Activated T-cell treated with anti-CD3 and anti-CD28 coated beads for 1 hour (primary cell): ENCODE results near the gene HMG20A.
"Not testable (repeated sequence)": the region's sequence is repeated elsewhere in the genome, so short reads cannot be mapped to it uniquely, and the experiment has no call there.

ENCODE experiments used
- DNase-seq: peaks from one replicate; pipeline ENCODE4 v3.0.0-alpha.2; 2020; ENCODE audit warnings: low read depth

Gene HMG20A

DNA sequence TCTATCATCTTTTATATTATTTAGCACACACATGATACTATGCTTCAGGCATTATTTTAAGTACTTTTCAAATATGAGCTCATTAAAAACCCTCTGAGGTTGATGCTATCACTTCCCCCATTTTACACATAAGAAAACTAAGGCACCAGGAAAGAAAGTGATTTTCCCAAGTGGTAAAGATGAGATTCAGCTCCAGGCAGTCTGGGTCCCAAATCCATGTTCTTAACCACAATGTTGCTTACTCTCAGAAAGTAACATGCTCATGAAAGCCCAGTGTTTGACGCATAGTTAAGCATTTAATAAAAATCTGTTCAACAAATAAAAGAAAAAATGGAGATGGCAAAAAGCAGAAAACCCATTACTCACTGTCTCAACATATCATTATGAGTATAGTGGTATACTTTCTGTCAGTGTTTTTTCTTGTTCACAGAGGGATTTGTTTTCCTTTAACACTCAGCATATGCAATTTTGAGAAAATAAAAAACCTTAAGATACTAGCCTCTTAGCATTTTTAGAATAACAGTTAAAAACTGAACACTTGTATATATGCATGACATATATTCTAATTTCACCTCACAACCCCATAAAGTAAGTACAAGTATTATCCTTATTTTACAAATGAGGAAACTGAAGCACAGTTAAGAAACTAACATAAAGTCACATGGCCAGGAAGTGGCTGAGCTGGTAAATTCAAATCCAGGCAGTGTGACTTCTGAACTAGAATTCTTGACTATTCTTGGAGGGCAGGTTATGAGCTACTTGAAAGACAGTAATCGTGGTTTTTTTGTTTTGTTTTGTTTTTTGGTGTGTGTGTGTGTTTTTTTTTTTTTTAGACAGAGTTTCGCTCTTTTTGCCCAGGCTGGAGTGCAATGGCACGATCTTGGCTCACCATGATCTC lies 11.2 kb upstream of the HMG20A start:
- DNase-seq, result no peak

DNA sequence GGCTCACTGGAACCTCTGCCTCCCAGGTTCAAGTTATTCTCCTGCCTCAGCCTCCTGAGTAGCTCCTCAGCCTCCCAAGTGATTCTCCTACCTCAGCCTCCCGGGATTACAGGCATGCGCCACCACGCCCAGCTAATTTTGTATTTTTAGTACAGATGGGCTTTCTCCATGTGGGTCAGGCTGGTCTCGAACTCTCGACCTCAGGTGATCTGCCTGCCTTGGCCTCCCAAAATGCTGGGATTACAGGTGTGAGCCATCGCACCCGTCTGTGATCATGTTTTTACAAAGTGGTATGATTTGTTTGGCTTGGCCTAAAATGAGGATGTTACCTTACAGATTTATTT lies 10.6 kb upstream of the HMG20A start:
- not testable (repeated sequence) for DNase-seq

DNA sequence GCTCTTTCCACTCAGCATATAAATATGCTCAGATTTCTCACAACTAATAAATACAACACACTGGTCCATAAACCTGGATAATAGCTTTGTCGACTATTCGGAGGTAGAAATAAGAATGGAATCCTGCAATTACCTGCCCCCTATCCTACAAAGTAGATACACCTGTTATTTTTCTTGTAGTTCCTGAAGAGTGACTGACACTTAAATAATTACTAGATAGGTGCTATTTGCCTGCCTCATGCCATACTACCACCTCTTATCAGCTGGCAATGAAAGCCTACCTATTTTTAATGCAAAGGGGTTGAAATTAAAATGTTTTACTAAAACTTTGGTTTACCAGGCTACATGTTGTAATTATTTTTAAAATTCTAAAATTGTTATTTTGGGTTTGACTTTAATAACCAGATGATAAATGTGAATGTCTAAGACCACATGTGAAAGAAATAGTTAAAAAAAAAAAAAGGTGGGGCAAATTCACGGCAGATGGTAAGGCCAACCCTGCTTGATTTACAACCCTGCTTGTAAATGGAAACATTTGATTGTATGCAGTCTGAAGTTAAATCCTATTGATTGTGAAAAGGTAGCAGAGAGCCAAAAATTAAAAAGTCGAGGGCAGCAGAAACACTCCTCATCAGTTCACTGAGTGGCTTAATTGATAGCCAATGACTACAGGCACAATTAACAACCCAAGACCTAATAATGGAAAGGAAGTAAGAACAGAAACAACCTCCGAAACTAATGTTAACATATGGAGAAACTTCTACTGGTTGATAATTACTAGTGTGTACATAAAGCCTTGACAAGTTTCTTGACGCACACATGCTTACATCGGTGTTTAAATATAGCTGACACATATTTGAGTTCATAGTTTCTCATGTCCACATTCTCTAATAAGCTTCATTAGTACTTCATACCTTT lies 9.7 kb upstream of the HMG20A start:
- no peak for DNase-seq

DNA sequence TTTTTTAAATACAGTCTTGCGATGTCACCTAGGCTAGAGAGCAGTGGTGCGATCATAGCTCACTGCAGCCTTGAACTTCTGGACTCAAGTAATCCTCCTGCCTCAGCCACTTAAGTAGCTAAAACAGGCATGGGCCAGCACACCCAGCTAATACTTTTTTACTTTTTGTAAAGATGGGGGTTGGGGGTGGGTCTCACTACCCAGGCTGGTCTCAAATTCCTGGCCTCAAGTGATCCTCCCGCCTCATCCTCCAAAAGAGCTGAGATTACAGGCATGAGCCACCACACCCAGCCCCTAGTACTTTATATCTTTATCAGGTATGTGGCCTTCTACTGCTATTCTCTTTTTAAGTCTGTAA lies 9.1 kb upstream of the HMG20A start:
- DNase-seq, result no peak

DNA sequence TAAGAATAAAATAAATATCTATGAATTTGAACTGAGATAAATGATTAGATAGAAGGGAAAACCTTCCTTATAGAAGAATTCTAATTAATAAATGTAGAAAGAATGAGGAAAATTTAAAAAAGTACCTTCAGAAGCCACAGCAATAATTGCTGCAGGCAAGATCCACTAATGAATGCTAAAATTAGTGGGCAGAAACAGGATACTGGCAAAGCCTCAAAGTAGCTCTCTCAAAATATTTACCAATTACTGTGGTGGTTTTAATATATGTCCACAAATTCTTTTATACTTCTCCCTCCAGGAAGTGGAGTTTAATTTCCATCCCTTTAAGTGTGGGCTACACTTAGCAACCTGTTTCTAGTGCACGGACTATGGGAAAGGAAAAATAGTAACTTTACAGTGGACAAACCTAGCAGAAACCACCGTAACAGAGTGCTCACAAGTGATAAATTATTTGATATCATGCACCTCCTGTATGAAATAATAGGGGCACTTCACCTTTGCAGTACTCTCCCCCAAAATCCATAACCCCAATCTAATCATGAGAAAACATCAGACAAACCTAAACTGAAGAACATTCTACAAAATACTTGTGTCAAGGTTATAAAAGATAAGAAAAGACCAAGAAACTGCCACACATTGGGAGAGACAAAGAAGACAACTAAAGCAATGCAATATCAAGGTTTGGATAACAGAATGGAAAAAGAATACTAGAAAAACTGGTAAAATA lies 7.6 kb upstream of the HMG20A start:
- no peak for DNase-seq

DNA sequence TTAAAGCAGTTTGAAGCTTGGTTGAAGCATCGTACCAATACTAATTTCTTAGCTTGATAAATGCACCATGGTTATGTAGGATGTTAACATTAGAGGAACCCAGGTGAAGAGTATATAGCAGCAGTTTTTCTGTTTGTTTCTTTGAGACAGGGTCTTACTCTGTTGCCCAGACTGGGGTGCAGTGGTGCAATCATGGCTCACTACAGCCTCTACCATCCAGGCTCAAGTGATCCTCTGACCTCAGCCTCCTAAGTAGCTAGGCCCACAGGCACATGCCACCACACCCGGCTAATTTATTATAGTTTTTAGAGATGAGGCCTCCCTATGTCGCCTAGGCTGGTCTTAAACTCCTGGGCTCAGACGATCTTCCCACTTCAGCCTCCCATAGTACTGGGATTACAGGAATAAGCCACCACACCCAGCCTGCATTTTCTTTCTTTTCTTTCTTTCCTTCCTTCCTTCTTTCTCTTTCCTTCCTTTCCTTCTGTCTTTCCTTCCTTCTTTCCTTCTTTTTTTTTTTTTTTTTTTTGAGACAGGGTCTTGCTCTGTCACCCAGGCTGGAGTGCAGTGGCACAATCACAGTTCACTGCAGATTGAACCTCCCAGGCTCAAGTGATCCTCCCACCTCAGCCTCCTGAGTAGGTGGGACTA lies 6.9 kb upstream of the HMG20A start:
- DNase-seq, result no peak

DNA sequence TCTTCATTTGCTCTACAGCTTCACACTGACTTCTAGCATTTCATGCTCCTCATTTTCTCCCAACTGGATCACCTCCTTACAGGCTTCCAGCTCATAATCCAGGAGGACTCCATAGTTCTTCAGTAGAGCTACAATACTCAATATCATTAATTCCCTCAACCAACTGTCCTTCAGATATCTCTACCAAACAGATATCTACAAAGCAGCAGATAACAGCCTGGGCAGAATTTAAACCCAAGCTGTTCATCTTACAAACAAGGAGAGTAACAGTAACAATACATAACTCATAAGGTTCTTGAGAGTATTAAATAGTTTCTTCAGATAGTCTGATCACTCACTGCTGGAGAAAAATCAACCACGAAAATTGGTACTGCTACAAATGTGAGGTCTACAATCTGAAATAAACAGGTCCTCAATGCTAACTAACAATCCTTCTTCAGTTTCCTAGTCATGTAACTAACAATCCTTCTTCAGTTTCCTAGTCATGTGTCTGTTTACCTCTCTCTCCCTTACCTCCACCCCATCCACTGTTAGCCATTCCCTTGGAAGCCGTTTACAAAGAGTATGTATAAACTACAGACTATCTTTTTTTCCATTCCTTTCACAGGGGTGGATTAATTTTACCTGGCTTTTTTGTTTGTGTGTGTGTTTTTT lies 5.8 kb upstream of the HMG20A start:
- no peak for DNase-seq

DNA sequence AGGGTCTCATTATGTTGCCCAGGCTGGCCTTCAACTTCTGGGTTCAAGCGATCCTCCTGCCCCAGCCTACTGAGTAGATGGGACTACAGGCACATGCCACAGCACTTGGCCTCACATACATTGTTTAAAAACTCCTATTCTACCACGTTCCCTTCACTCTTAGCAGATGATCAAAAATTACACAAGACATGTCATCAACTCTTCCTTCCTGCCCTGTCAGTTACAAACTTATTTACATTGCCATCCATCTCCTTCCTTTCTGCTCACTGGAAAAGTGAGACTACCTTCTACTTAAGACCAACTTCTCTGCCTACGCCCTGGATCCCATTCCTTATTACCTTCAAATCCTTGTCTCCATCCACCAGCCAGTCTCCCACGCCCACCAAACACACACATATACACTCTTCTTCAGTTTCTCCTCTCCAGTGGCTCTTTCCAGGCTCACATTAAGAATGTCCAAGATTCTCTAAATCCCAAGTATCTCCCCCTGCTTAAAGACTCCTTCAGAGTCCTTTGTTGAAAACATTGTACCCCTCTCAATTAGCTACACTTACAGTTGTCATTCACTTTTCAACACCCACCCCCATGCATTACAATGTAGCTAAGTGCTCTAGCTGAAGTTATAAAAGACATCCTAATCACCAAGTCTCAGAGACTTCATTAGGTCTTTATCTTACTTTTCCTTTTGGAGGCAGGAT lies 5.1 kb upstream of the HMG20A start:
- DNase-seq, result no peak

DNA sequence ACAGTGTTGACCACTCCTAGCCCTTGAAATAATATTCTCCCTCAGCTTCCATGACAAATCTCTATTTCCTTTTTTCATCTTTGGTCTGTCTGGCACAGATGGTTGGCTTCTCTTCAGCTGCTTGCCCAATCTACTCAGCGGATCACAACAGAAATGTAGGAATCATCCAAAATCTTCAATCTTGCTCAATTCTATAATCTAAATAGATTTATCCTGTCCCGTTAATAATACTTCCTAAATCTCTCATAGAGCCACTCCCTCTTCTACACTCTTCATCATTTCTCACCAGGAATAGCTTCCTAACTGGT lies 4.6 kb upstream of the HMG20A start:
- DNase-seq, result no peak

DNA sequence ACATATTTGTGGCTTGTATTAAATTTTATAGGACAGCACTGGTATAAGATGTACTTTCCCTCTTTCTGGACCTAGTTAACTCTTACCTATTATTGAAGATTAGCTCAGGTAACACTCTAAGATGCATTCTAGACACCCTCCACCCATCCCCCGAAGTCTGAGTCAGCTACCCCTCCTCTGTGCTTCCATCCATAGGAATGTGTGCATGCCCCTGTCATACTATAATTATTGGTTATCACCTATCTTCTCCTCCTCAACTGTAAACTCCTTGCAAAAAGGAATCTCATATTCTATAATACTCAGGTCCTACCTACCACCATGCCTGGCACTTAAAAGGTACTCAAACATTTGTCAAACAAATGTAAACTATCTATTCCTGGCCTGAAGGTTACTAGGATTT lies 3.7 kb upstream of the HMG20A start:
- no peak for DNase-seq

DNA sequence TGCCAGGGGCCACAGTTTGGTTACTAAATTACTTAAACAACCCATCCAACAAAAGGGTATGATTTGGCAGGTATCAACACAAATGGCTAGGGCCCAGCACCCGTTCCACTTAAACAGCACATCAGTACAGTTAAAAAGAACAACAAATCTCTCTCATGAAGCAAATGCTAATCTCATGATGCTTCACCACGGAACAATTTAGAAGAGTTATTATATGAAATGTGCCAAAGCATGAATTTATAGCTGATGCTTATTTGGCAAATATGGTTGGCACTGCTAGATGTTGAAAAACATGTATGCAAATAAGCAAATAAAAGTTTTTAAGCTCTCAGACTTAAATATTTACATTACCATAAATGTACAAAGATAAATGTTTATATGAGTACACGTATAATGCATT lies 3.1 kb upstream of the HMG20A start:
- no peak for DNase-seq

DNA sequence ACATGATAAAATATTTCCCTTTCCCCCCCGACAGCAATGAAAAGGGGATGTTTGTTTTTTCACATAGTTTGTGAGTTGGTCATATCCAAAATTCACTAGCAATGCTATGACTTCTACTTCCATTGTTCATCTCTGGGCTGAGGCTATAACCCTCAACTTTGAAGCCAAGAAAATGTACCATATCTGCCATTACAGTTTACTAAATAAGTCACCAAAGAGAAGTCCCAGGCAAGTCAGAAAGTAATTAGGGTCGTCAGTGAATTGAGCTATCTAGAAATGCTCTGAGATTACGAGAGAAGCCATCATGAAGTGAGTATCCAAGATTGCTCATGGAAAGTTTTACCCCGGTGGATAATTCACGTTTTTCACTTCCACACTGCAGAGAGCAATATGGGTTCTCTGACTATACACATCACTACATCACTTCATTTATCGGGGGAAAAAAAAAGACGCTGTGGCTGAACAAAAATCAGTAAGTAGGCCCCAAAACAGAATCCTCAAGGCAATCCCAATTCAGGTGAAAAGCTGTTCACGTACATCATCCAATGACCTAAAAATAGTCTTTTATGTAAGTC lies 2.2 kb upstream of the HMG20A start:
- no peak for DNase-seq

DNA sequence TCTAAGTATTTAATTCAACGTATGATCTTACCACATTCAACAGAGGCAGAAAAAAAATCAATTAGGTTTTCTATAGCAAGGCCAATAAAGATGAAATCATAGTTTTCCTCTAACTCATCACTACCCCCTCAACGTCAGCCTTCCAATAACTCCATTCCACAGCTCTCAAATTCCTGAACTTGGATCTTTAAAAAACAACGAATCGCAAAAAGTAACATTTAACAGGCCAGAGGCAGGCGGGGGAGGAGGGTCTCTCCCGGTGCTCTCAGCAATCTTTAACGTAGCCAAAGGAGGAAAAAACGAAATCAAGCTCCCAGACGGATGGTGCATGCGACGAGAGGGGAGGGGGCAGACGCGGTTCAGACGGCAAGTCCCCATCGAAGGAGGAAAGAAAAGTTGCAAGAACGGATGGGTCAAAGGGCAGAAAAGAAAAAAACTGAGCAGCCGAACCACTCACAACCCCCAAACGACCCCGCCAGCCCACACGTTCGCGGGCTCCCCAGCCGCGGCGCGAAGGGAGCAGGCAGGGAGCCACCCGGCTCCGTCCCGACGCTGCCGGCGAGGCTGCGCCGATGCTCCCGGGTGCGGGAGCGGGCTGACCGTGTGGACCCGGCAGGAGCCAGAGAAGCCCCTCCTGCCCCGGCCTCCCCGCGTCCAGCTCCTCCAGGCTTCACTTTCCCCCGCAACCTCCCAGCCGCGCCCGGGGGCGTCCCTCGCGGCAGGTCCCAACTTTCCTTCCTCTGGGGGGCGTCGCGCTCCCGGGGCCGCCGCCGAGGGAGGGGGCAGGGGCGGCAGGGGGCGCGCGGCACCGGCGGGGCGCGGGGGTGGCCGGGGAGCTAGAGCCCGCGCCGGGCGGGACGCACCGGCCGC lies 1.5 kb upstream of the HMG20A start:
- peak; percentile 9 for DNase-seq

DNA sequence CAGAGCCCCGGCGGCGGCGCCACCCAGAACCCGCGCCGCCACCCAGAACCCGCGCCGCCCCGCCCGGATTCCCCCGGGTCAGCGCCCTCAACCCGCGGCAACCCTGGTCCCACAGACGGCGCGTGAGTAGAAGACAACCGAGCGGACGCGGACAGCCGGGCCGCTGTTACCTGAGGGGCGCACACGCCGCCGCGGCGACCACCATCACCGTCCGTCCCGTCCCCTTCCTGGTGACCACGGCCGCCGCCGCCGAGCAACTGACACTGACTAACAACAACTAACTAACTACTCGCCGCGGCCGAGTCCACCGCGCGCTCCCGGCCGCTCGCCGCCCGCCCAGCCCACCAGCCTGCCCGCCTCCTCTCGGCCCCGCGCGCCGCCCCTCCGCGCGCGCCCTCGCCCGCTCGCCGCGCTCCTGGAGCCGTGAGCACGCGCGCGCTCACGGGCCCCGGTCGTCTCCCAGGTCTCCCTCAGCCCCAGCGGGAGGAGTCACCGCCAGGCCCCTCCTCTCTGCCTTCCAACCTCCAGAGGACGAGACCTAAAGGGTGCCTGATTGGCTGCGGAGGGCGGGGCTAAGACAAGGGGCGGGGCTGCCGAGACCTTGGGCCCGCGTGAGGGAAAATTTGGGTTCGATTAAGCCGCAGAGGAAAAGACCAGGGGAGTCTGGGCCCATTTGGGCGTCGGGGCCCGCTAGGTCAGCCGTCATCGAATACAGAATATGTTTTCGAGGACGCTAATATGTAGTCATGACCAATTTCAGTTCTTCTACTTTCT lies 665 bp upstream of the HMG20A start, which contains the start of gene PEAK1:
Gene PEAK1, minus strand, starts transcription at position 269 of the 774 bp plus-strand sequence. CDS start 238,178 bp downstream, outside the sequence.
- DNase-seq, result peak; percentile 99

DNA sequence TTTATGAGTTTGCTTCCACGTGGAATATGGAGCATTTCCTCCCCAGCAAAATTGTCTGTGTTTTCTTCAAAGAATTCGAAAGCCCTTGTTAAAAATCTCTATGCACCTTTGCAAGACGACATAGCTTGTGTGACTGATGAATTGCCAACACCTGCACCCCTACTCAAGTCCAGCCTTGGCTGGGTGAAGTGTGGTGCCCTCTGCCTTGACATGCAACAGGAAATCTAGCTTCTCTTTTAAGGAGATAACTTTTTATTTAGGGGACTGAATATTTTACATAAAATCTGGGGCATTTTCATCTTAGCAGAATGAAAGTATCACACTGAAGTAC lies 647 bp downstream of the HMG20A start:
- no peak for DNase-seq

DNA sequence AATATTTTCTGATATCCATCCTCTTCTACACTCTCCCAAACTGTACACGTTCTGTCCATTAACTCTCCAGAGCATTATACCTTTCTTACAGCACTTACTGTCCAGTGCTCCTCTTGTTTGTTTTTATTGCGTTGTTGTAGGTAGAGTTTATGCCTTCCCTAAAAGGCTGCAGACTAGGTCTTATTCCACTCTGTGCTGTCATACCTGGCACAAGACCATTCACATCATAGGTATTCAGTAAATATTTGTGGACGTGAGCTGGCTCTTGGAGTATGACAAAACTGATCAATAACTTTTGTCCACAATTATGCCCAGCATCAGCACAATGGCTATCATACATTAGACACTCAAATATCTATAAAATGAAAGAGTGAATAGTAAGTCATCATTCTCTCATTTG lies 4.4 kb downstream of the HMG20A start:
- no peak for DNase-seq

DNA sequence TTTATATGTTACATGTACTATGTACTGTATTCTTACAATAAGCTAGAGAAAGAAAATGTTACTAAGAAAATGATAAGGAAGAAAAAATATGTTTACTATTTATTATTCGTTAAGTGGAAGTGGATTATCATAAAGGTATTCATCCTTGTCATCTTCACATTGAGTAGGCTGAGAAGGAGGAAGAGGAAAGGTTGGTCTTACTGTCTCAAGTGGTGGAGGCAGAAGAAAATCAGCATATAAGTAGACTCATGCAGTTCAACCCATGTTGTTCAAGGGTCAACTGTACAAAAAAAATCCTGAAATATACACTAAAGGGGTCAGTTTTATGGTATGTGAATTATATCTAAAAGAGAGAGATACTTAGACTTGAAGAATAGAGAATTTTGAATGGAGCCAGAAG lies 5.7 kb downstream of the HMG20A start:
- DNase-seq, result no peak

DNA sequence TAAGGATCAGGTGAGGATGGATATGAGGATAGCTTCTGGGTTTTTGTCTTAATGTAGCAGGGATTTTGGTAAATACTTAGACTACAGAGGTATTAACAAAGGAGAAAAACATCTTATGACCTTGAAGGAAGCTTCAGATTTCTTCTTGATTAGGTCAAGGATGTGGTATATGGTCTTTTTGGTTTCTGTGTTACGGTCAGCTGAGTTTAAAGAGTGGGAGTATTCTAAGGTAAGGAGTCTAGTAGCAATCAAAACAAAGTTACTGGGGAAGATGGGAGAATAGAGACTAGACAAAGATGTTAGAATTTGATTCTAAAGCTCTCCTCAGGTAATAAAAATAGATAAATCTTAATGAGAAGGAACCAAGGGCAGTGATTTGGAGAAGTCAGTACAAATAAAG lies 6.2 kb downstream of the HMG20A start:
- DNase-seq, result no peak

DNA sequence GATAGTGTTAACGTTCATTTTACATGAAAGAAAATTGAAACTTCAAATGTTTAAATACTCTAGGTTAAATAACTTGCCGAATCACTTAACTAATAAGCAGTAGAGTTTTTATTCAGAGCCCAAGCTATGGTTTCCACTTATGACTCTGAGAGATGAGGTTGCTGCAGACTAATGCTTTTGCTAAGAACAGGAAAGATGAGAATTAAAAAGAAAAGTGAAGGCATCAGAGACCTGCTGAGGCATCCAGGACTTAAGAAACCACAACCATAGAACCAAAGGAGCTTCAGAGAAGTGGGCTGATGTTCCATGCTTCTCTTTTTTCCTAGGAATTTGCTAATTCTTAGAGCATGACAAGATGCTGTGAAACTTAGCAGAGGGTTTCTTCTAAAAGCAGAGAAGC lies 9.5 kb downstream of the HMG20A start:
- no peak for DNase-seq
